ENCODE results near the gene STPG2.

GRCh38 chr4:97752599-97752998 lies 390.7 kb downstream of the STPG2 start:
- no peak for TF ChIP-seq CTCF (IDR thresholded peaks at IDR 0.05)
- TF ChIP-seq POLR2A (IDR thresholded peaks at IDR 0.05), result no peak
